Ovary (tissue), 9 donors: ENCODE data around the gene TMPRSS12. TPM values are rescaled to one million over a fixed set of nuclear protein-coding genes. Genes with fewer than 3 reads are reported as not detected.
"Not testable (repeated sequence)": the region's sequence is repeated elsewhere in the genome, so short reads cannot be mapped to it uniquely, and the experiment has no call there.

Experiments used
- DNase-seq, 5 donors: peaks; one replicate each; pipeline ENCODE4 v3.0.0-alpha.2; 2019 to 2020
- H3K27ac ChIP-seq, 2 donors: fragments of 200-600 bp; one replicate each; pipeline versions ENCODE4 v1.5.1 to v1.8.0; 2019 to 2022
- H3K27me3 ChIP-seq: fragments of 200-600 bp; one replicate; pipeline ENCODE4 v1.8.0; 2022
- H3K36me3 ChIP-seq: fragments of 200-600 bp; sonication (generic); one replicate; pipeline ENCODE4 v1.5.1; 2019
- H3K4me1 ChIP-seq: one replicate; pipeline ENCODE4 v1.8.1; 2013; ENCODE audit warnings: mild to moderate bottlenecking, moderate library complexity; ENCODE audit not compliant: insufficient read depth
- H3K4me3 ChIP-seq: fragments of 200-600 bp; sonication (generic); one replicate; pipeline ENCODE4 v1.5.1; 2017
- H3K9me3 ChIP-seq, 2 donors: fragments of 200-600 bp in 1 of 2; sonication (generic) in 1 of 2; one replicate each; pipeline versions ENCODE4 v1.5.1 to v1.8.1; 2013 to 2019; ENCODE audit warnings: mild to moderate bottlenecking in 1 of 2, moderate library complexity in 1 of 2
- EP300 ChIP-seq: sonication (generic); formaldehyde crosslinking; IDR thresholded peaks from one replicate; pipeline ENCODE4 v1.6.1; 2017; ENCODE audit warnings: antibody characterized with exemption
- POLR2A ChIP-seq: fragments of 450-650 bp; IDR thresholded peaks from one replicate; pipeline ENCODE4 v1.6.1; 2017; ENCODE audit warnings: antibody characterized with exemption, mild to moderate bottlenecking, moderate library complexity
- WGBS, 3 donors: extraction: QIAGEN DNeasy Blood & Tissue Kit in 1 of 3; methylation state at CpG; one replicate each; pipeline versions ENCODE4 v1.1.5 to v1.1.7; 2013 to 2017; 5-methylcytosine and 5-hydroxymethylcytosine counted together
- intact Hi-C, 4 donors: fragments of 100-400 bp; cut with DNase I; formaldehyde crosslinking; loops; one replicate each; pipeline versions ENCODE4 v1.11.0 to v1.15.1; 2022 to 2023
- polyA plus RNA-seq, 2 donors: library from polyadenylated mRNA; stranded (reverse); fragments of 200-250 nt in 1 of 2; fragments of 350-450 nt in 1 of 2; fragmentation: Illumina TruSeq in 1 of 2; extraction: RNeasy Lipid Tissue Mini Kit (QIAGEN cat#74804) in 1 of 2; gene quantifications; one replicate each; pipeline ENCODE4 v1.2.3, GENCODE V29; 2013 to 2014
- total RNA-seq, 7 donors: library from RNA; depleted of rRNA in 2 of 7; stranded (reverse); fragments of >200 nt in 2 of 7; fragmentation: NEBNext Ultra II Directional in 3 of 7; extraction: Animal tissue kit (Norgen Biotek cat#: 25700) in 3 of 7; gene quantifications; one replicate each; pipeline versions ENCODE4 v1.1.0 to v1.2.4, GENCODE V29; 2016 to 2023
- TF ChIP-seq, protein P1 (sequence below), 3 donors: fragments of 450-650 bp in 2 of 3; fragments of 200-600 bp in 1 of 3; IDR thresholded peaks; one replicate each; pipeline versions ENCODE4 v1.5.1 to v1.8.0; 2016 to 2022; ENCODE audit warnings: antibody characterized with exemption in 3 of 3, mild to moderate bottlenecking in 1 of 3
- donor health status: DM: no; HTN: no; CAD: no; lungs with moderate emphysema.
- donor health status: DM: no; HTN: no; CAD: no.
- donor health status: Bipolar disorder and iron deficiency.
- donor health status: DM: yes; HTN: yes; CAD: no.
- donor health status: DM: no; HTN: no; CAD: no.
- donor health status: DM: yes; HTN: yes; CAD: no.

The TMPRSS12 gene
- total and polyA plus RNA-seq, 9 donors, result not detected

- WGBS, 3 donors, result 88 to 90% (median 89%) methylated on average over 3 of the region's 3 CpGs
Measured at GRCh38 chr12:50887191-50887590, 44.5 kb downstream of the TMPRSS12 start.

GRCh38 chr12:50888666-50889065, 45.9 kb downstream of the TMPRSS12 start:
- intact Hi-C loops, result no loop called here
- WGBS, 3 donors, result 71 to 84% (median 79%) methylated on average over 2 of the region's 2 CpGs

More at GRCh38 chr12:50887191-50887590, 44.5 kb downstream of the TMPRSS12 start:
- intact Hi-C loops, result no loop called here
- DNase-seq, result no peak
- no peaks in the 10 kb centered on the region for H3K27me3 ChIP-seq
- H3K9me3 ChIP-seq, result no peaks in the 10 kb centered on the region
- TF ChIP-seq POLR2A (no peak), EP300 (no peak)
- TF ChIP-seq, protein P1, sequence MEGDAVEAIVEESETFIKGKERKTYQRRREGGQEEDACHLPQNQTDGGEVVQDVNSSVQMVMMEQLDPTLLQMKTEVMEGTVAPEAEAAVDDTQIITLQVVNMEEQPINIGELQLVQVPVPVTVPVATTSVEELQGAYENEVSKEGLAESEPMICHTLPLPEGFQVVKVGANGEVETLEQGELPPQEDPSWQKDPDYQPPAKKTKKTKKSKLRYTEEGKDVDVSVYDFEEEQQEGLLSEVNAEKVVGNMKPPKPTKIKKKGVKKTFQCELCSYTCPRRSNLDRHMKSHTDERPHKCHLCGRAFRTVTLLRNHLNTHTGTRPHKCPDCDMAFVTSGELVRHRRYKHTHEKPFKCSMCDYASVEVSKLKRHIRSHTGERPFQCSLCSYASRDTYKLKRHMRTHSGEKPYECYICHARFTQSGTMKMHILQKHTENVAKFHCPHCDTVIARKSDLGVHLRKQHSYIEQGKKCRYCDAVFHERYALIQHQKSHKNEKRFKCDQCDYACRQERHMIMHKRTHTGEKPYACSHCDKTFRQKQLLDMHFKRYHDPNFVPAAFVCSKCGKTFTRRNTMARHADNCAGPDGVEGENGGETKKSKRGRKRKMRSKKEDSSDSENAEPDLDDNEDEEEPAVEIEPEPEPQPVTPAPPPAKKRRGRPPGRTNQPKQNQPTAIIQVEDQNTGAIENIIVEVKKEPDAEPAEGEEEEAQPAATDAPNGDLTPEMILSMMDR (IDR thresholded peaks at IDR 0.05), result no peak
- H3K4me3 ChIP-seq, result no peak overlapping the region
- H3K36me3 ChIP-seq, result no peaks in the 10 kb centered on the region
- H3K27ac ChIP-seq, result no peak overlapping the region
- no peaks in the 10 kb centered on the region for H3K4me1 ChIP-seq

GRCh38 chr12:50894241-50894640, 51.5 kb downstream of the TMPRSS12 start:
- Histone ChIP-seq H3K36me3 (no peaks in the 10 kb centered on the region), H3K27ac (no peak overlapping the region), H3K4me3 (no peak overlapping the region), H3K9me3 (no peaks in the 10 kb centered on the region), H3K4me1 (no peaks in the 10 kb centered on the region), H3K27me3 (no peaks in the 10 kb centered on the region)
- 41 to 46% (median 42%) methylated on average over 3 of the region's 3 CpGs for WGBS, 3 donors
- TF ChIP-seq EP300 (no peak), POLR2A (no peak)
- TF ChIP-seq, protein P1 (IDR thresholded peaks at IDR 0.05), result no peak
- no peak for DNase-seq
- intact Hi-C loops, result no loop called here

More at GRCh38 chr12:50888666-50889065, 45.9 kb downstream of the TMPRSS12 start:
- Histone ChIP-seq H3K27ac (no peak overlapping the region), H3K36me3 (no peaks in the 10 kb centered on the region), H3K27me3 (no peaks in the 10 kb centered on the region), H3K4me3 (no peak overlapping the region), H3K4me1 (no peaks in the 10 kb centered on the region), H3K9me3 (no peaks in the 10 kb centered on the region)
- no peak for DNase-seq
- TF ChIP-seq EP300, result no peak
- TF ChIP-seq POLR2A, result no peak
- TF ChIP-seq, protein P1 (IDR thresholded peaks at IDR 0.05), result no peak

DNA sequence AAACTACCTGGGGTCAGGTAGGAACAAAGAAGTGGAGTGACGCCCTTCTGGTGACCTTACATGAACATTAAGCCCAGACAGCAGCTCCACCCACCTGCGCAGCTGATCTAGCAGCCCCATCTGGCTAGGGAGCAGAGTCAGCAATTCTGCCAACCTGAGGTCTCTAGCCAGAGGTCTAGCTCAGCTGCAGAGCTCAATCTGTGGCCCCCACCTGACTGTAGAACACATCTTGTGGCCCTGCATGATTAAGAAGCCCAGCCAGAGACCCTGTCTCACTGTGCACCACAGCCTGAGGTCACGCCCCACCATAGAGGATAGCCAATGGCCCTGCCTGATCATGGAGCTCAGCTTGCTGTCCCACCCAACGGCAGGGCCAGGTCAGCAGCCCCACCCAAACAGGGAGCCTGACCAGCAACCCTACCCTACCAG, 59.0 kb downstream of the TMPRSS12 start:
- Histone ChIP-seq H3K27ac (no peak overlapping the region), H3K9me3 (no peaks in the 10 kb centered on the region), H3K4me1 (no peaks in the 10 kb centered on the region), H3K36me3 (no peaks in the 10 kb centered on the region), H3K27me3 (no peaks in the 10 kb centered on the region), H3K4me3 (no peak overlapping the region)
- DNase-seq, result no peak
- WGBS, 3 donors, result 83 to 100% (median 92%) methylated on average over 3 to 4 of the region's 4 CpGs
- TF ChIP-seq EP300 (no peak), POLR2A (no peak)
- TF ChIP-seq, protein P1 (IDR thresholded peaks at IDR 0.05), result no peak
- intact Hi-C loops, result no loop called here

GRCh38 chr12:50908479-50908878, 65.8 kb downstream of the TMPRSS12 start:
- H3K36me3 ChIP-seq, H3K27me3 ChIP-seq, H3K4me1 ChIP-seq, H3K9me3 ChIP-seq, H3K4me3 ChIP-seq, H3K27ac ChIP-seq, DNase-seq, intact Hi-C loops: not testable (repeated sequence)
- WGBS, 3 donors, result 82 to 87% (median 84%) methylated on average over 5 of the region's 5 CpGs

- H3K4me1 ChIP-seq, H3K27me3 ChIP-seq, DNase-seq, H3K27ac ChIP-seq, H3K36me3 ChIP-seq, H3K9me3 ChIP-seq, intact Hi-C loops, H3K4me3 ChIP-seq: not testable (repeated sequence)
- WGBS, 3 donors, result 80 to 90% (median 82%) methylated on average over 6 of the region's 6 CpGs
Measured at GRCh38 chr12:50912361-50912760, 69.6 kb downstream of the TMPRSS12 start.
